Measurements from ENCODE around the gene MRPL1. TPM values are rescaled to one million over a fixed set of nuclear protein-coding genes. Genes with fewer than 3 reads are reported as not detected.

MRPL1 gene
- total and polyA plus RNA-seq, 2 donors (not counting 1 experiment from before 2014, with no cell fraction given) = 25.4 to 35.6 TPM

- H3K4me3 ChIP-seq (replicated peaks in 1 of 4; ENCODE audit: control extremely low read depth in 1 of 4, insufficient read depth in 1 of 4, low read depth in 3 of 4, low read length in 4 of 4) = no peak overlapping the region
- peak in 1 of 2 donors; percentile 36 for DNase-seq (ENCODE audit: low read depth in 2 of 2)
Measured at GRCh38 chr4:77913348-77913747, 50.7 kb downstream of the MRPL1 start.

GRCh38 chr4:77917075-77917474 is 54.4 kb downstream of the MRPL1 start:
- H3K36me3 ChIP-seq (ENCODE audit: control insufficient read depth, insufficient read depth, low read length) = no peaks in the 10 kb centered on the region
- H3K4me2 ChIP-seq (ENCODE audit: extremely low read depth, insufficient read depth, low read length) = no peak overlapping the region
- no peak overlapping the region for H2AFZ ChIP-seq (ENCODE audit: low read length)
- no peak for DNase-seq (ENCODE audit: low read depth in 2 of 2)
- no peak overlapping the region for H3K4me3 ChIP-seq (replicated peaks in 1 of 4; ENCODE audit: control extremely low read depth in 1 of 4, insufficient read depth in 1 of 4, low read depth in 3 of 4, low read length in 4 of 4)
- no peaks in the 10 kb centered on the region for H3K9me3 ChIP-seq (ENCODE audit: control insufficient read depth, insufficient read depth, low read depth, low read length)
- no peak overlapping the region for H3K27ac ChIP-seq (ENCODE audit: insufficient read depth, low read length)
- no peaks in the 10 kb centered on the region for H4K20me1 ChIP-seq (ENCODE audit: control insufficient read depth, extremely low read depth, insufficient read depth, low read length)
- H3K79me2 ChIP-seq (ENCODE audit: control insufficient read depth, insufficient read depth, low read length) = no peaks in the 10 kb centered on the region
- H3K9ac ChIP-seq (ENCODE audit: insufficient read depth, low read length) = no peak overlapping the region
- TF ChIP-seq CTCF (conservative IDR thresholded peaks at IDR 0.05 in 1 of 2, IDR thresholded peaks at IDR 0.05 in 1 of 2; ENCODE audit: low read depth in 1 of 2, low read length in 2 of 2) = no peak
- TF ChIP-seq EZH2 (IDR thresholded peaks at IDR 0.05; ENCODE audit: low read length, missing control alignments) = no peak
- peaks cover 3% of the 10 kb centered on the region for H3K4me1 ChIP-seq (ENCODE audit: control insufficient read depth, extremely low read depth, insufficient read depth, low read length)
- no peaks in the 10 kb centered on the region for H3K27me3 ChIP-seq (ENCODE audit: control insufficient read depth, insufficient read depth, low read length)

More at GRCh38 chr4:77913348-77913747, 50.7 kb downstream of the MRPL1 start:
- H3K9me3 ChIP-seq (ENCODE audit: control insufficient read depth, insufficient read depth, low read depth, low read length) = no peaks in the 10 kb centered on the region
- H4K20me1 ChIP-seq (ENCODE audit: control insufficient read depth, extremely low read depth, insufficient read depth, low read length) = no peaks in the 10 kb centered on the region
- H3K27ac ChIP-seq (ENCODE audit: insufficient read depth, low read length) = no peak overlapping the region
- no peaks in the 10 kb centered on the region for H3K4me1 ChIP-seq (ENCODE audit: control insufficient read depth, extremely low read depth, insufficient read depth, low read length)
- no peaks in the 10 kb centered on the region for H3K79me2 ChIP-seq (ENCODE audit: control insufficient read depth, insufficient read depth, low read length)
- H3K9ac ChIP-seq (ENCODE audit: insufficient read depth, low read length) = no peak overlapping the region
- no peak overlapping the region for H2AFZ ChIP-seq (ENCODE audit: low read length)
- H3K4me2 ChIP-seq (ENCODE audit: extremely low read depth, insufficient read depth, low read length) = no peak overlapping the region
- TF ChIP-seq CTCF (conservative IDR thresholded peaks at IDR 0.05 in 1 of 2, IDR thresholded peaks at IDR 0.05 in 1 of 2; ENCODE audit: low read depth in 1 of 2, low read length in 2 of 2) = no peak
- no peak for TF ChIP-seq EZH2 (IDR thresholded peaks at IDR 0.05; ENCODE audit: low read length, missing control alignments)
- H3K27me3 ChIP-seq (ENCODE audit: control insufficient read depth, insufficient read depth, low read length) = no peaks in the 10 kb centered on the region
- H3K36me3 ChIP-seq (ENCODE audit: control insufficient read depth, insufficient read depth, low read length) = no peaks in the 10 kb centered on the region

- Histone ChIP-seq H3K27ac (ENCODE audit: insufficient read depth, low read length) (no peak overlapping the region), H4K20me1 (ENCODE audit: control insufficient read depth, extremely low read depth, insufficient read depth, low read length) (no peaks in the 10 kb centered on the region), H2AFZ (ENCODE audit: low read length) (no peak overlapping the region), H3K79me2 (ENCODE audit: control insufficient read depth, insufficient read depth, low read length) (no peaks in the 10 kb centered on the region), H3K4me2 (ENCODE audit: extremely low read depth, insufficient read depth, low read length) (no peak overlapping the region), H3K4me3 (replicated peaks in 1 of 4; ENCODE audit: control extremely low read depth in 1 of 4, insufficient read depth in 1 of 4, low read depth in 3 of 4, low read length in 4 of 4) (no peak overlapping the region), H3K9me3 (ENCODE audit: control insufficient read depth, insufficient read depth, low read depth, low read length) (no peaks in the 10 kb centered on the region), H3K4me1 (ENCODE audit: control insufficient read depth, extremely low read depth, insufficient read depth, low read length) (peaks cover 3% of the 10 kb centered on the region), H3K36me3 (ENCODE audit: control insufficient read depth, insufficient read depth, low read length) (no peaks in the 10 kb centered on the region), H3K9ac (ENCODE audit: insufficient read depth, low read length) (no peak overlapping the region), H3K27me3 (ENCODE audit: control insufficient read depth, insufficient read depth, low read length) (no peaks in the 10 kb centered on the region)
- no peak for DNase-seq (ENCODE audit: low read depth in 2 of 2)
- TF ChIP-seq EZH2 (IDR thresholded peaks at IDR 0.05; ENCODE audit: low read length, missing control alignments) (no peak), CTCF (conservative IDR thresholded peaks at IDR 0.05 in 1 of 2, IDR thresholded peaks at IDR 0.05 in 1 of 2; ENCODE audit: low read depth in 1 of 2, low read length in 2 of 2) (no peak)
Measured at GRCh38 chr4:77917601-77918000, 55.0 kb downstream of the MRPL1 start.

Data from fibroblast of lung (primary cell).